Globus pallidus (tissue), 1 donor: ENCODE results near the gene FMNL2.
A peak's percentile ranks its signal among the peaks of the same experiment; 100 is the strongest.

Experiments
- DNase-seq: peaks from one replicate; pipeline ENCODE4 v3.0.0-alpha.2; 2015; ENCODE audit warnings: low spot score

Gene FMNL2

GRCh38 chr2:152405206-152406118 lies 70.5 kb downstream of the FMNL2 start:
- no peak for DNase-seq

GRCh38 chr2:152406119-152406835 lies 71.3 kb downstream of the FMNL2 start:
- DNase-seq: no peak

GRCh38 chr2:152406836-152407161 lies 71.8 kb downstream of the FMNL2 start:
- DNase-seq: no peak

GRCh38 chr2:152407204-152407721 lies 72.3 kb downstream of the FMNL2 start:
- peak; percentile 71 for DNase-seq

- DNase-seq: no peak
Observed at GRCh38 chr2:152407806-152408205, 72.8 kb downstream of the FMNL2 start.

- no peak for DNase-seq
Observed at GRCh38 chr2:152408254-152408653, 73.3 kb downstream of the FMNL2 start.

- DNase-seq: no peak
Observed at GRCh38 chr2:152409386-152410164, 74.6 kb downstream of the FMNL2 start.

- DNase-seq: peak; percentile 61
Observed at GRCh38 chr2:152410165-152410597, 75.2 kb downstream of the FMNL2 start.

- no peak for DNase-seq
Observed at GRCh38 chr2:152411154-152411553, 76.2 kb downstream of the FMNL2 start.

- DNase-seq: peak; percentile 75
Observed at GRCh38 chr2:152413228-152414030, 78.5 kb downstream of the FMNL2 start.

GRCh38 chr2:152415231-152415642 lies 80.3 kb downstream of the FMNL2 start:
- no peak for DNase-seq

GRCh38 chr2:152415796-152416195 lies 80.8 kb downstream of the FMNL2 start:
- no peak for DNase-seq

- peak; percentile 76 for DNase-seq
Observed at GRCh38 chr2:152418688-152419087, 83.7 kb downstream of the FMNL2 start.

- DNase-seq: no peak
Observed at GRCh38 chr2:152419944-152420343, 85.0 kb downstream of the FMNL2 start.

- no peak for DNase-seq
Observed at GRCh38 chr2:152420363-152420762, 85.4 kb downstream of the FMNL2 start.

- DNase-seq: no peak
Observed at GRCh38 chr2:152420936-152421335, 86.0 kb downstream of the FMNL2 start.

- DNase-seq: no peak
Observed at GRCh38 chr2:152421521-152422370, 86.8 kb downstream of the FMNL2 start.

GRCh38 chr2:152423684-152424083 lies 88.7 kb downstream of the FMNL2 start:
- DNase-seq: no peak

GRCh38 chr2:152425765-152426727 lies 91.1 kb downstream of the FMNL2 start:
- no peak for DNase-seq
